HepG2 (cell line): Measurements from ENCODE around the gene COX6A2. TPM values are rescaled to one million over a fixed set of nuclear protein-coding genes. Genes with fewer than 3 reads are reported as not detected.

Experiments used
- CBX2 ChIP-seq, 2 experiments: fragments of 200-600 bp in 1 of 2; sonication (generic); formaldehyde crosslinking in 1 of 2; IDR thresholded peaks; 2 replicates each; pipeline versions ENCODE4 v1.7.0 to v1.8.1; 2018 to 2022; ENCODE audit warnings: low read depth in 2 of 2, low read length in 1 of 2, mild to moderate bottlenecking in 1 of 2, missing genetic modification reagents in 1 of 2
- PHF20 ChIP-seq: sonication (generic); formaldehyde crosslinking; IDR thresholded peaks from 2 replicates; pipeline ENCODE4 v1.5.0; 2020; ENCODE audit warnings: mild to moderate bottlenecking, missing genetic modification reagents
- POGK ChIP-seq: sonication (generic); formaldehyde crosslinking; conservative IDR thresholded peaks from 2 replicates; pipeline ENCODE4 v1.8.0; 2022; ENCODE audit warnings: mild to moderate bottlenecking, moderate library complexity, missing genetic modification reagents
- ZBTB21 ChIP-seq: sonication (generic); formaldehyde crosslinking; IDR thresholded peaks from 2 replicates; pipeline ENCODE4 v1.4.0; 2020; ENCODE audit warnings: missing genetic modification reagents
- ZBTB46 ChIP-seq: sonication (generic); formaldehyde crosslinking; IDR thresholded peaks from 2 replicates; pipeline ENCODE4 v1.4.0; 2020; ENCODE audit warnings: mild to moderate bottlenecking, missing genetic modification reagents, borderline replicate concordance
- ZHX1 ChIP-seq: sonication (generic); formaldehyde crosslinking; IDR thresholded peaks from 2 replicates; pipeline ENCODE4 v1.8.1; 2022; ENCODE audit warnings: low read depth, mild to moderate bottlenecking, missing genetic modification reagents
- ZNF160 ChIP-seq: sonication (generic); formaldehyde crosslinking; IDR thresholded peaks from 2 replicates; pipeline ENCODE4 v1.8.0; 2022; ENCODE audit warnings: mild to moderate bottlenecking, inconsistent platforms, missing genetic modification reagents
- ZNF318 ChIP-seq: sonication (generic); formaldehyde crosslinking; IDR thresholded peaks from 2 replicates; pipeline ENCODE4 v1.4.0; 2020; ENCODE audit warnings: mild to moderate bottlenecking, missing genetic modification reagents
- ZNF33A ChIP-seq: sonication (generic); formaldehyde crosslinking; IDR thresholded peaks from 2 replicates; pipeline ENCODE4 v1.5.1; 2020; ENCODE audit warnings: missing genetic modification reagents, mild to moderate bottlenecking, moderate library complexity, borderline replicate concordance
- ZNF547 ChIP-seq: sonication (generic); formaldehyde crosslinking; IDR thresholded peaks from 2 replicates; pipeline ENCODE4 v1.5.1; 2020; ENCODE audit warnings: mild to moderate bottlenecking, missing genetic modification reagents
- polyA plus RNA-seq, 8 experiments: library from polyadenylated mRNA; depleted of rRNA in 3 of 8; stranded (reverse) in 7 of 8; unstranded in 1 of 8; fragments of >200 nt; fragmentation: Illumina TruSeq in 4 of 8; extraction: Trizol in 4 of 8; gene quantifications; 2 replicates each; pipeline versions ENCODE4 v1.2.1 to v1.2.3, GENCODE V29; 2011 to 2016; ENCODE audit warnings: low read depth in 4 of 8, missing spikeins in 1 of 8, mixed read lengths in 1 of 8; ENCODE audit not compliant: insufficient read depth in 1 of 8
- total RNA-seq, 5 experiments: library from RNA; depleted of rRNA; stranded (reverse); fragments of >200 nt; fragmentation: Illumina TruSeq; extraction: Trizol; gene quantifications; 2 replicates each; pipeline ENCODE4 v1.2.3, GENCODE V29; 2016; ENCODE audit warnings: low read depth in 1 of 5

The COX6A2 gene
- total and polyA plus RNA-seq, 2 of the 13 experiments (the other 11 are each of a cell fraction or from before 2014, with no cell fraction given), result not detected

- TF ChIP-seq ZNF318 (CRISPR knock-in tag) (peak; percentile 84; the same call in 1 of the 2 replicates), ZNF33A (CRISPR knock-in tag) (no peak), PHF20 (CRISPR knock-in tag) (peak; percentile 93), ZHX1 (CRISPR knock-in tag) (peak; percentile 99), ZBTB46 (CRISPR knock-in tag) (no peak; the same call in 1 of the 2 replicates), POGK (CRISPR knock-in tag) (peak; percentile 88), CBX2 (IDR thresholded peaks at IDR 0.05; ENCODE audit: low read depth, low read length) (no peak), CBX2 (CRISPR knock-in tag; IDR thresholded peaks at IDR 0.05; ENCODE audit: low read depth) (no peak), ZBTB21 (CRISPR knock-in tag) (peak; percentile 98), ZNF547 (CRISPR knock-in tag) (peak; percentile 97), ZNF160 (peak; percentile 63)
Observed at GRCh38 chr16:31458844-31459686, 30.9 kb upstream of the COX6A2 start, which contains the start of gene ARMC5 (continued).
